HL-60 (cell line): Measurements from ENCODE around the gene ARPC1A.
"Not testable (repeated sequence)": the region's sequence is repeated elsewhere in the genome, so short reads cannot be mapped to it uniquely, and the experiment has no call there.

ENCODE experiments used
- CTCF ChIP-seq: IDR thresholded peaks from one replicate; pipeline ENCODE4 v1.5.1; 2011; ENCODE audit warnings: low read length, control low read depth, inconsistent platforms; ENCODE audit not compliant: insufficient read depth
- GABPA ChIP-seq: IDR thresholded peaks from 2 replicates; pipeline ENCODE4 v1.6.1; 2012; ENCODE audit warnings: low read depth
- POLR2AphosphoS5 ChIP-seq: IDR thresholded peaks from 2 replicates; pipeline ENCODE4 v1.6.1; 2012; ENCODE audit warnings: low read depth
- REST ChIP-seq: IDR thresholded peaks from 2 replicates; pipeline ENCODE4 v1.6.1; 2012; ENCODE audit warnings: low read depth; ENCODE audit not compliant: insufficient replicate concordance

GRCh38 chr7:99322659-99323058, 3.0 kb upstream of the ARPC1A start:
- not testable (repeated sequence) for TF ChIP-seq CTCF, GABPA, POLR2AphosphoS5, REST
